ENCODE data around the gene TALDO1. TPM values are rescaled to one million over a fixed set of nuclear protein-coding genes. Genes with fewer than 3 reads are reported as not detected.

Gene TALDO1
- polyA plus RNA-seq, 1 of the 3 experiments (the other 2 are of a cell fraction) = 103 TPM

DNA sequence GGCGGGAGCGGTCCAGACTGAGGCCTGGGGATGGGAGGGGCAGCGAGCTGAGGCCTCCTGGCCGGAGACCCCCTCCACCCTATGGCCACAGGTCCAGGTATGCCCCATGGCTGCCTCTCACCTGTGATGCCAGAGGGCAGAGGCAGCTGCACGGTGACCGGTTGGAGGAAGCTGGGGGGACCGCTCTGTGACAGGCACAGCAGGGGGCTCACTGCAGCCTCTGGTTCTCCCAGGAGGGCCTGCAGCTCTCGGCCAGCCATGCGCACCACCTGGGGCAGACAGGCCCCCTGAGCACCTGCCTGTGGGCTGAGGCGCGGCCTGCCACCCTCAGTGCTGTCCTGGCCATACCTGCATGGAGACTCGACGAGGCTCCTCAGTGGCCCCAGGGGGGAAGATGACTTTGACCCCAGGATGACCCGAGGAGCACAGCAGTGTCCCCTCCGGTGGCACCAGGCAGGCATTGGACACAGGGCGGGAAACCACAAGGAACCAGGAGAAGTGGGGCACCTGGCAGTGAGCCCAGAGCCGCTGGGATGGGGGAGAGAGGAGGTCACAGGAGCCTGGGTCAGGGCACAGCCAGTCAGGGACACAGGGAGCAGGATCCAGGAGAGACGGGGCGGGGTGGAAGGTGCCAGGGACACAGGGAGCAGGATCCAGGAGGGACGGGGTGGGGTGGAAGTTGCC lies 54.0 kb downstream of the TALDO1 start:
- H3K4me3 ChIP-seq (ENCODE audit: low read depth in 2 of 2, low read length in 1 of 2) = no peak overlapping the region
- no peaks in the 10 kb centered on the region for H4K20me1 ChIP-seq (ENCODE audit: insufficient read depth)
- H3K4me1 ChIP-seq (ENCODE audit: control insufficient read depth in 1 of 2, insufficient read depth in 2 of 2, low read depth in 1 of 2, low read length in 1 of 2) = peaks cover 14 to 27% of the 10 kb centered on the region in 2 experiments; a peak in 2 of 4 replicates
- no peaks in the 10 kb centered on the region for H3K27me3 ChIP-seq (ENCODE audit: insufficient read depth)
- peaks cover 0 to 38% of the 10 kb centered on the region in 2 experiments for H3K36me3 ChIP-seq (replicated peaks in 1 of 2; ENCODE audit: control insufficient read depth in 1 of 2, insufficient read depth in 2 of 2, low read length in 1 of 2)
- ChIA-PET POLR2A (no interaction called here), CTCF (interaction anchor here (1.1 kb wide), 1 partner anchor 18 kb away, joined by 6 read pairs; no protein-coding TSS in a partner anchor)
- peaks cover 22% of the 10 kb centered on the region for H3F3A ChIP-seq (replicated peaks; ENCODE audit: insufficient read depth)
- 95% methylated on average over 11 of the region's 20 CpGs for WGBS (ENCODE audit: low lambda C conversion rate)
- no peak overlapping the region for H3K9ac ChIP-seq
- no peak overlapping the region for H2AFZ ChIP-seq (ENCODE audit: low read depth)
- no peaks in the 10 kb centered on the region for H3K9me2 ChIP-seq
- no peak overlapping the region for H3K27ac ChIP-seq (ENCODE audit: low read depth in 2 of 2, low read length in 1 of 2)
- no peak overlapping the region for H3K4me2 ChIP-seq
- TF ChIP-seq RFX5 (IDR thresholded peaks at IDR 0.05; ENCODE audit: low read length) = no peak
- TF ChIP-seq RXRA (IDR thresholded peaks at IDR 0.05; ENCODE audit: borderline replicate concordance, low read depth) = no peak
- TF ChIP-seq, protein P1, sequence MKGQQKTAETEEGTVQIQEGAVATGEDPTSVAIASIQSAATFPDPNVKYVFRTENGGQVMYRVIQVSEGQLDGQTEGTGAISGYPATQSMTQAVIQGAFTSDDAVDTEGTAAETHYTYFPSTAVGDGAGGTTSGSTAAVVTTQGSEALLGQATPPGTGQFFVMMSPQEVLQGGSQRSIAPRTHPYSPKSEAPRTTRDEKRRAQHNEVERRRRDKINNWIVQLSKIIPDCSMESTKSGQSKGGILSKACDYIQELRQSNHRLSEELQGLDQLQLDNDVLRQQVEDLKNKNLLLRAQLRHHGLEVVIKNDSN (IDR thresholded peaks at IDR 0.05; ENCODE audit: borderline replicate concordance, low read depth) = no peak
- TF ChIP-seq, protein P2, sequence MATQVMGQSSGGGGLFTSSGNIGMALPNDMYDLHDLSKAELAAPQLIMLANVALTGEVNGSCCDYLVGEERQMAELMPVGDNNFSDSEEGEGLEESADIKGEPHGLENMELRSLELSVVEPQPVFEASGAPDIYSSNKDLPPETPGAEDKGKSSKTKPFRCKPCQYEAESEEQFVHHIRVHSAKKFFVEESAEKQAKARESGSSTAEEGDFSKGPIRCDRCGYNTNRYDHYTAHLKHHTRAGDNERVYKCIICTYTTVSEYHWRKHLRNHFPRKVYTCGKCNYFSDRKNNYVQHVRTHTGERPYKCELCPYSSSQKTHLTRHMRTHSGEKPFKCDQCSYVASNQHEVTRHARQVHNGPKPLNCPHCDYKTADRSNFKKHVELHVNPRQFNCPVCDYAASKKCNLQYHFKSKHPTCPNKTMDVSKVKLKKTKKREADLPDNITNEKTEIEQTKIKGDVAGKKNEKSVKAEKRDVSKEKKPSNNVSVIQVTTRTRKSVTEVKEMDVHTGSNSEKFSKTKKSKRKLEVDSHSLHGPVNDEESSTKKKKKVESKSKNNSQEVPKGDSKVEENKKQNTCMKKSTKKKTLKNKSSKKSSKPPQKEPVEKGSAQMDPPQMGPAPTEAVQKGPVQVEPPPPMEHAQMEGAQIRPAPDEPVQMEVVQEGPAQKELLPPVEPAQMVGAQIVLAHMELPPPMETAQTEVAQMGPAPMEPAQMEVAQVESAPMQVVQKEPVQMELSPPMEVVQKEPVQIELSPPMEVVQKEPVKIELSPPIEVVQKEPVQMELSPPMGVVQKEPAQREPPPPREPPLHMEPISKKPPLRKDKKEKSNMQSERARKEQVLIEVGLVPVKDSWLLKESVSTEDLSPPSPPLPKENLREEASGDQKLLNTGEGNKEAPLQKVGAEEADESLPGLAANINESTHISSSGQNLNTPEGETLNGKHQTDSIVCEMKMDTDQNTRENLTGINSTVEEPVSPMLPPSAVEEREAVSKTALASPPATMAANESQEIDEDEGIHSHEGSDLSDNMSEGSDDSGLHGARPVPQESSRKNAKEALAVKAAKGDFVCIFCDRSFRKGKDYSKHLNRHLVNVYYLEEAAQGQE (IDR thresholded peaks at IDR 0.05; ENCODE audit: low read depth, low read length) = no peak
- no peak for TF ChIP-seq ELF1 (IDR thresholded peaks at IDR 0.05)
- no peak for TF ChIP-seq NFIC (IDR thresholded peaks at IDR 0.05; ENCODE audit: borderline replicate concordance)
- no peak for TF ChIP-seq EZH2phosphoT487 (IDR thresholded peaks at IDR 0.05; ENCODE audit: borderline replicate concordance, low read depth)
- no peaks in the 10 kb centered on the region for H3K9me3 ChIP-seq
- DNase-seq = no peak
- peaks cover 32% of the 10 kb centered on the region for H3K79me2 ChIP-seq (ENCODE audit: insufficient read depth)

DNA sequence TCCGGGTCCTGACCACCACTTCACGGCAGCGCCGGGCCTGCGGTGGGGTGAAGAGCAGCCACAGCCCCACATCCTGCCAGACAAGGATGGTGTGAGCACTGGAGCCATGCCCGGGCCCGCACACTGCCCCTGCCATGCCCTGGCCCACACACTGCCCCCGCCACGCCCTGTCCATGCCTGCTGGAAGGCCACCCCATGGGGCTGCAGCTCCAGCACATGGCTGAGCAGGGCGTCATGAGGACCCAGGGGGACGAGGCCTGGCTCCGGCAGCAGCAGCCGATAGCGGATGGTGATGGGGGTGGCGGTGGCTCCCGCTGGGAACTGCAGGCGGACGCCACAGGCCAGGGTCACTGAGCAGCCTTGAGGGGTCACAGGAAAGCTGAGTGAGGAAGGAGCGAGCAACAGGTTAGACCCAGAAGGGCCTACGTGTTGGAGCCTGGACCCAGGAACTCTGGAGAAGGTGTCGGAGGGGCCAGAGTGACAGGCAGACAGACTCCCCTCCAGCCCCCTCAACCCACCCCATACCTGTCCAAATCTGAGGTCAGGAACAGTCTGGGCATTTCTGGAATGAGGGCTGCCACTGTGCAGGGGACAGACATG lies 54.9 kb downstream of the TALDO1 start:
- ChIA-PET POLR2A (no interaction called here), CTCF (interaction anchor here (2.9 kb wide), 1 partner anchor 19 kb away, joined by 13 read pairs; no protein-coding TSS in a partner anchor)
- no peaks in the 10 kb centered on the region for H3K27me3 ChIP-seq (ENCODE audit: insufficient read depth)
- TF ChIP-seq JUND (IDR thresholded peaks at IDR 0.05) (no peak), MEF2A (IDR thresholded peaks at IDR 0.05; ENCODE audit: borderline replicate concordance, low read depth) (no peak), TEAD4 (IDR thresholded peaks at IDR 0.05; ENCODE audit: borderline replicate concordance, insufficient read depth) (no peak), NFIC (IDR thresholded peaks at IDR 0.05; ENCODE audit: borderline replicate concordance) (no peak), TAF1 (IDR thresholded peaks at IDR 0.05; ENCODE audit: borderline replicate concordance, low read depth, low read length) (no peak), CHD2 (IDR thresholded peaks at IDR 0.05; ENCODE audit: low read length, partially characterized antibody) (no peak), FOXJ3 (CRISPR knock-in tag; IDR thresholded peaks at IDR 0.05) (no peak), RFX5 (IDR thresholded peaks at IDR 0.05; ENCODE audit: low read length) (no peak), GATA2 (CRISPR knock-in tag; IDR thresholded peaks at IDR 0.05) (no peak), ELF1 (IDR thresholded peaks at IDR 0.05) (no peak), RXRA (IDR thresholded peaks at IDR 0.05; ENCODE audit: borderline replicate concordance, low read depth) (no peak), NRF1 (IDR thresholded peaks at IDR 0.05; ENCODE audit: low read depth, low read length) (no peak)
- TF ChIP-seq, protein P3, sequence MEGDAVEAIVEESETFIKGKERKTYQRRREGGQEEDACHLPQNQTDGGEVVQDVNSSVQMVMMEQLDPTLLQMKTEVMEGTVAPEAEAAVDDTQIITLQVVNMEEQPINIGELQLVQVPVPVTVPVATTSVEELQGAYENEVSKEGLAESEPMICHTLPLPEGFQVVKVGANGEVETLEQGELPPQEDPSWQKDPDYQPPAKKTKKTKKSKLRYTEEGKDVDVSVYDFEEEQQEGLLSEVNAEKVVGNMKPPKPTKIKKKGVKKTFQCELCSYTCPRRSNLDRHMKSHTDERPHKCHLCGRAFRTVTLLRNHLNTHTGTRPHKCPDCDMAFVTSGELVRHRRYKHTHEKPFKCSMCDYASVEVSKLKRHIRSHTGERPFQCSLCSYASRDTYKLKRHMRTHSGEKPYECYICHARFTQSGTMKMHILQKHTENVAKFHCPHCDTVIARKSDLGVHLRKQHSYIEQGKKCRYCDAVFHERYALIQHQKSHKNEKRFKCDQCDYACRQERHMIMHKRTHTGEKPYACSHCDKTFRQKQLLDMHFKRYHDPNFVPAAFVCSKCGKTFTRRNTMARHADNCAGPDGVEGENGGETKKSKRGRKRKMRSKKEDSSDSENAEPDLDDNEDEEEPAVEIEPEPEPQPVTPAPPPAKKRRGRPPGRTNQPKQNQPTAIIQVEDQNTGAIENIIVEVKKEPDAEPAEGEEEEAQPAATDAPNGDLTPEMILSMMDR (IDR thresholded peaks at IDR 0.05) = no peak
- TF ChIP-seq, protein P4, sequence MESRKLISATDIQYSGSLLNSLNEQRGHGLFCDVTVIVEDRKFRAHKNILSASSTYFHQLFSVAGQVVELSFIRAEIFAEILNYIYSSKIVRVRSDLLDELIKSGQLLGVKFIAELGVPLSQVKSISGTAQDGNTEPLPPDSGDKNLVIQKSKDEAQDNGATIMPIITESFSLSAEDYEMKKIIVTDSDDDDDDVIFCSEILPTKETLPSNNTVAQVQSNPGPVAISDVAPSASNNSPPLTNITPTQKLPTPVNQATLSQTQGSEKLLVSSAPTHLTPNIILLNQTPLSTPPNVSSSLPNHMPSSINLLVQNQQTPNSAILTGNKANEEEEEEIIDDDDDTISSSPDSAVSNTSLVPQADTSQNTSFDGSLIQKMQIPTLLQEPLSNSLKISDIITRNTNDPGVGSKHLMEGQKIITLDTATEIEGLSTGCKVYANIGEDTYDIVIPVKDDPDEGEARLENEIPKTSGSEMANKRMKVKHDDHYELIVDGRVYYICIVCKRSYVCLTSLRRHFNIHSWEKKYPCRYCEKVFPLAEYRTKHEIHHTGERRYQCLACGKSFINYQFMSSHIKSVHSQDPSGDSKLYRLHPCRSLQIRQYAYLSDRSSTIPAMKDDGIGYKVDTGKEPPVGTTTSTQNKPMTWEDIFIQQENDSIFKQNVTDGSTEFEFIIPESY (IDR thresholded peaks at IDR 0.05; ENCODE audit: borderline replicate concordance, low read depth) = no peak

More for the DNA sequence above, 54.9 kb downstream of the TALDO1 start:
- DNase-seq = no peak
- H3K4me3 ChIP-seq (ENCODE audit: low read depth in 2 of 2, low read length in 1 of 2) = no peak overlapping the region
- no peaks in the 10 kb centered on the region for H3K9me3 ChIP-seq
- no peak overlapping the region for H3K4me2 ChIP-seq
- peaks cover 32% of the 10 kb centered on the region; the same call in 1 of the 2 replicates for H3K79me2 ChIP-seq (ENCODE audit: insufficient read depth)
- no peak overlapping the region for H3K27ac ChIP-seq (ENCODE audit: low read depth in 2 of 2, low read length in 1 of 2)
- H2AFZ ChIP-seq (ENCODE audit: low read depth) = no peak overlapping the region
- peaks cover 0 to 38% of the 10 kb centered on the region in 2 experiments for H3K36me3 ChIP-seq (replicated peaks in 1 of 2; ENCODE audit: control insufficient read depth in 1 of 2, insufficient read depth in 2 of 2, low read length in 1 of 2)
- no peaks in the 10 kb centered on the region for H4K20me1 ChIP-seq (ENCODE audit: insufficient read depth)
- H3K9me2 ChIP-seq = no peaks in the 10 kb centered on the region
- peaks cover 14% of the 10 kb centered on the region for H3F3A ChIP-seq (replicated peaks; ENCODE audit: insufficient read depth)
- WGBS (ENCODE audit: low lambda C conversion rate) = 97% methylated on average over 12 of the region's 21 CpGs
- H3K9ac ChIP-seq = no peak overlapping the region
- H3K4me1 ChIP-seq (ENCODE audit: control insufficient read depth in 1 of 2, insufficient read depth in 2 of 2, low read depth in 1 of 2, low read length in 1 of 2) = peaks cover 6 to 18% of the 10 kb centered on the region in 2 experiments; a peak in 2 of 4 replicates

All from SK-N-SH (cell line).